ENCODE results near the gene CLN3.

- TF ChIP-seq POLR2A (IDR thresholded peaks at IDR 0.05; ENCODE audit: low read length) (no peak), GATA1 (IDR thresholded peaks at IDR 0.05; ENCODE audit: low read depth, low read length) (no peak)
These were observed 41.2 kb upstream of the CLN3 start for GRCh38 chr16:28532940-28533647.
